ACHN (cell line): ENCODE results near the gene SLC6A13.
"Not testable (repeated sequence)": the region's sequence is repeated elsewhere in the genome, so short reads cannot be mapped to it uniquely, and the experiment has no call there.

ENCODE experiments used
- DNase-seq: peaks from one replicate; pipeline ENCODE4 v3.0.0-alpha.2; 2015
- in situ Hi-C: cut with HindIII; loops from 2 replicates; pipeline ENCODE4 v1.10.0; 2017; ENCODE audit warnings: low sequenced_read_pairs, low pct_ligation_motif_present, low pct_unique_long_range_greater_than_20kb

Gene SLC6A13

DNA sequence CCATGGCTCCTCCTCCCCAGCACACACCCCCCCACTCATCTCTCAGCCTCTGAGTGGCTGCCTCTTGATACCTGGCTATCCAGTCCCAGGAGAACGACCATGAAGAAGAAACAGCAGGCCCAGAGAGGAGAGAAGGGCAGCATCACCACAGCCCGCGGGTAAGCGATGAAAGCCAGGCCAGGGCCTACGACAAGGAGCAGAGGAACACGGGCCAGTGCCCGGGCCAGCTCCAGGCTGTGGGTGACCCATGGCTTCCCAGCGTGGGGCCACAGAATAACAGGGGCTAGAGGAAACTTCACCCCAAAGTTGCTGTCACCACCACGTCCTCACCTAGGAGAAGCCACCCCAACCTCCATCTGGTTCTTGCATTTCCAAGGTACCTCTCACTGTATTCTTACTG is 38.3 kb downstream of the SLC6A13 start:
- DNase-seq, result no peak
- in situ Hi-C loops, result no loop called here

DNA sequence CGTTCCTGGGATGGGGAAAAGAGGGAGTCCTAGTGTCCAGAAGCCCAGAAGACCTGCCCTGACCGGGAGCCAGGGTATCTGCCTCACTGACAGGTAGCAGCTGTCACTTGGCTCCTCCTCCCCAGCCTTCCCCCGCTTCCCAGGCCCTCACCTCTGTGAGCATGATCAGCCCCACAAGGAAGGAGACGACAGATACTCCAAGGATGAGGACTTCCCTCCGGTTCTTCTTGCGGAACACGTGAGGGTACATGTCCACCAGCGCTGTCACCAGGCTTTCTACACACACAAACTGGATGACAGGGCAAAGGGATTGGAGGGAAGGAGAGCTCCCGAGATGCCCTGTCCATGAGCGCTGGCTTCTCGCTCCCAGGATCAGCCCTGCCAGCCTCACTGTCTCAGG is 38.8 kb downstream of the SLC6A13 start:
- in situ Hi-C loops, result no loop called here
- DNase-seq, result no peak

DNA sequence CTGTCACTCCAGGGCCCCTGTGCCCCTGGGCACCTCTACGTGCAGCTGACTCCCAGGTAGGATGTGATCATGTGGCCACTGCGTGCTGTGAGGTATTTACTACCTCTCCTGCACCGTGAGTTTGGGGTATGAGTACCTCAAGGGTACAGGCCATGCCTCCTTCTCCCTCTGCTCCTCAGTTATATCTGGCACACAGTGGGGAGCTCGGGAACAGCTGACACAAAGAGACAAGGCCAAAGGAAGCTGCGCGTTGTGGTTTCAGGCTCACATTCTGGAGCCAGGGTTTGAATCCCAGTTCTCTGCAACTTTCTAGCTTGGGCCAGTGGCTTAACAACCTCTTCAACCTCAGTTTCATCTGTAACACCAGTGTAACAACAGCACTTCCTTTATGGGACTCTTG is 40.9 kb downstream of the SLC6A13 start:
- in situ Hi-C loops, result no loop called here
- DNase-seq, result no peak

DNA sequence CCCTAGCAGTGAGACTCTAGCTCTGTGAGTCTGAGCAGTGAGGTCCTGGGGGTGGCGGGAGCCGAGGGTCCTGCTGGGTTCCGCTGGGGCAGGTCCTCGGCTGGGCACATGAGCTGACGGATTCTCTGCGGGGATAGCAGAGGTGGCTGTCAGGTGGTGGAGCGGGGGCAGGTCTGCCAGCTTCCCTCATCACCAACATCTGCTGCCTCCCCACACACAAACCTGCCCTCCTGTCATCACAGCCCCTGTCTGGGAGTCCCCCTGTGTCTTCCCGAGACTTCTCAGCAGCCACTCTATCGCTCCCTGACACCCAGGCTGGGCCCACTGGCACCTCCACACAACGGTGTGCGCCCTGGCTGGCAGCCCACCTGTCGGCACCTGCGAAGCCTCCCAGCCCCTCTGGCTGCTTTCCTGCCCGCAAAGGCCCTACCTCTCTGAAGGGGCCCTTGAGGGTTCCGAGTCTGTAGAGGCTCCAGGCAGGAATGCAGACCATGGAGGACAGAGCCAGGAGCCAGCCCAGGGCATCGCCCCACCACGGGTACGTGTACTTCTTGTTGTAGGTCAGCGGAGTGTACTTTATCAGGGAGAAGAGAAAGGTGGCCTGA is 41.6 kb downstream of the SLC6A13 start:
- DNase-seq, result no peak
- in situ Hi-C loops, result no loop called here

DNA sequence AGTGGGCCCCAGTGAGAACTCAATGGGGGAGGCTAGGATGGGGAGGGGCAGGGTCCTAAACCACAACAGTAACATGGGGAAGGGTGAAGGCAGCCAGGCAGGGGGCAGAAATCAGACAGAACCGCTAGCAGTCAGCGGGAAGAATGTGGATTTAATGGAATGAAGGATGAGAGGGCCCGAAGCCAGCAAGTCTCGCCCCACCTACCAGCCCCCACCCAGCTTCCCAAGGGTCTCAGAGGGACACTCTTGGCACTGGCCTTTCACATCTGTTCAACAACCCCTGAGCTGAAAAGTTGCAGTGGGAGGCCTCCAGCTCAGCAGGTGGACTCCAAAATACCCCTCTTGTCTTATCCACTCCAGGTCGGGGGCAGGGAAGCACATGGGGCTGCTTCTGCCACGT is 42.1 kb downstream of the SLC6A13 start:
- in situ Hi-C loops, result no loop called here
- no peak for DNase-seq

DNA sequence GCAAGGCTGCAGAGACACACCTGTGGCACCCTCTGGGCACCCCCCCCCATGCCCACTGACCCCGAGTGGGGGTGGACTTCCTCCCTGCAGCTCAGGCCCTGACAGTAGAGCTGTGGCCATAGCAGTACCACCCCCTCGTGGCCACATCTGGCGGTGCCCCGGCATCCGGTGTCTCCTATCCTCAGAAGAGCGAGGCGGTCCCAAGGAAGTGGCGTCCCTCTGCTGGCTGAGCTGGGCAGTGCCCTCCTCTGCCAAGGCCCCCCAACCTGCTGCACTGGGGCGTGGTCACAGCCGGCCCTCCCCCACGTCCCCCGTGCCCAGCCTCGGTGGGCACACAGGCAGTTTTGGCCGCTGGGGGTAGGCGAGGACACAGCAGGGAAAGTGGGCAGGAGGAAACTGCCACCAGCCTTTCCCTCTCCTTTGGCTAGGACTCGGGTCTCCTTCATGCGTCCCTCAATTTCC is 42.7 kb downstream of the SLC6A13 start:
- in situ Hi-C loops, result no loop called here

DNA sequence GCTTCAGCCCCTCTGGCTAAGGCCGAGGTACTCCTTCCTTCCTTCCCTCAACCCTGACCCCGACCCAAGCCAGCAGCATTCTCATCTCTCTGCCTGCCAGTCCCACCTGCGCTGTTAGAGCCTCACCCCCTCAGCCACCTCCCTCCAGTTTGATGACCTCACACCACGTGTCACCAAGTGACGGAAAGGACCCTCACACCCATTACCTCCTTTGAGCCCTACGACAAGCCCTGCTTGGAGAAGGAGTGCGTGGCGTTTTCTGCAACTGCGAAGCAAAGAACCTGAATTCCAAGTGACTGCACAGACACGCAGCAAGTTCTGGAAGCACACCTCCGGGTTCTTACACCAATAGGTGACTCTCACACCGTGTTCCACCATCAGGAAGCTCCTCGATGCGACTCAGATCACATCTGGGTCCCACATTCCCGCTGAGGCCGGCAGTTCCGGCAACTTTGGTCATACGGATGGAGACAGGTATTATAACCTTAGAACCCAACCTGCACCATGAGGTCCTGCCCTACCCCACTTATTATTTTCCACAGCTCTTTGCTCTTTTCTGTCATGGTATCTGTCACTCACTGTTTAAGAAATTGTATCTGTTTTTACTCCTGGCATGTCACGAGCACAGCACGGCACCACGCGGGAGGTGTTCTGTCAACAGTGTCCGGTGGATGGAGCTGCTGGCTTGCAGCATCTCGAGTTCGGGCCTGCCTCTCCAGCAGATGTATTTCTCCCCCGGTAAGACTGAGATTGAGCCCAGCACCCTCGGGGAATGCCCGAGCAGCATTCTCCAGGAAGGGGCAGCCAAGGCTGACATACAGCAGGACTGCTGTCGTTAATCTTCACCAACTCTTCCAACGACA is 43.7 kb downstream of the SLC6A13 start:
- DNase-seq, result no peak
- in situ Hi-C loops, result no loop called here

More for the DNA sequence above, 42.7 kb downstream of the SLC6A13 start:
- DNase-seq, result peak; percentile 95

DNA sequence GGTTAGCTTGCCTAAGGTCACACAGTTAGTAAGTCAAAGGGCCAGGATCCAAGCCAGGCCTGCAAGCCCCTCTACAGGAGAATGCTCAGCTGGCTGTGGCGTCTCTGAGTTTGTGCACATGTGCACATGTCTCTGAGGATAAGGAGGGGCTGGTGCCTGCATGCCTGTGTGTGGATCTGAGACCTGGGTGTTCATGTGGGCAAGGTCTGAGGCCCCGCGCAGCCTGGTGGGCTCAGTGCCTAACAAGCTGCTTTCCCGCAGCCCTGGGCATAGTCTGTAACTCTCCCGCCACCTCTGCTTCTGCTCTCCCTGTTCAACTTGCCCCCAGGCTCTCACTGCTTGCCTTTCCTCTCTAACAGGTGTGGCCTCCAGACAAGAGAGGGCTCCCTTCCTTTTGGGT is 44.4 kb downstream of the SLC6A13 start:
- no peak for DNase-seq
- in situ Hi-C loops, result no loop called here

DNA sequence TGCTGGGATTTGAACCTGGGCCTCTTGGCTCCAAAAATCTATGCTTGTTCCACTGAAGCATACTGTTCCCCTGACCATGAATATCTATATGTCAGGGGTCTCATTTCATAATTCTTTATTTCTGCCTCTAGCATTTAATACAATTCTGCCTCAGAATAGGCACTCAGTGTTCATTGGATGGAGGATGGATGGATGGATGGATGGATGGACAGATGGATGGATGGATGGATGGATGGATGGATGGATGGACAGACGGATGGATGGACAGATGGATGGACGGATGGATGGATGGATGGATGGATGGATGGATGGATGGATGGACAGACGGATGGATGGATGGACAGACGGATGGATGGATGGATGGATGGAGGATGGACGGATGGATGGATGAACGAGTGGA is 45.6 kb downstream of the SLC6A13 start:
- DNase-seq, in situ Hi-C loops: not testable (repeated sequence)

DNA sequence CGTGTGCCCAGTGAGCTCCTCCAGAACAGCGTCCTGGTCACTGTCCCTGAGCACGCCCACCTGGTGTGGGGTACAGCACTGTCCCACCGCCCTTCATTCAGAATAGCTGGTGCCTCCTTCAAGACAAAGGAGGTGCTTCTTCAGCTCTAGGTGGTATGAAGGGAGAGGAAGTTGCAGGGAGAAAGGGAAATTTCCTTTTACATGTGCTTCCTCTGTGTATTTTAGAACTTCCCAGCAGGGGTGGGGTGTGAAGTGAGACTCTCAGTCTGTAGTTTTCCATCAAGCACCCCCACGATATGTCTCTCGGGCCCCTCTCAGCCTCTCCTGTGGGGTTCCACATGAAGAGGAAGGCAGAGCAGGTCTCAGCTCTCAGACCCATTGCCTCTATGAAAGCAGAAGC is 47.5 kb downstream of the SLC6A13 start:
- in situ Hi-C loops, result no loop called here
- DNase-seq, result no peak

DNA sequence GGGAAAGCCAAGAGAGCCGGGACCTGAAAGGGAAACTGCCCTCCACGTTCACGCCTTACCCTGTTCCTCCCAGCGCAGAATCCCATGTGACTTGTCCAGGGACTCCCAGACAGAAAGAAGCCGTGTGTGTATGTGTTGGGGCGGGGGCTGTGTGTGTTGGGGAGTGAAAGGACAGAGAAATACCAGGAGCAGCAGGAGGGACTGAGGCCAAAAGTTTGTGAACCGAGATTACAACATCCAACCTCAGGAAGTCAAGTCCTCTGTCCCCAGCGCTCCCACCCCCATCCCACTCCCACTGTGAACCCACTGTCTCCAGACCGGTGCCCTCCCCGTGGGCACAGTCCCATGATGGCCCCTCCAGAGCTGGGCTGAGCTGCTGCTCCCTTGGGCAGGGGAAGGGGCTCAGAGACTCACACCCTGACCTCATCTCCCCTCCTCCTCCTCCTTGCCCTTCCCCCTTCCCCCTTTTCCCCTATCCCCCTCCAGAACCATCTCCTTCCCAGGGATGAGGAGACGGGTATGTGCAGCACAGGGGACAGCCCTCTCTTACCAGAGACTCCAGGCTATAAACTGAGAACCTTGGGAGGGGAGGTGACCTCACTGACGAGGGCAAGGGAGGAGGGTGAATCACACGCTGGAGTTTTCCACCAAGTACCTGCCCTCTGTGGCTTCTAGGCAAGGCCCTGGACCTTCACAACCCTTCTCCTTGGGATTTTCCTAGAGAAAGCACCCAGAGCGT is 48.5 kb downstream of the SLC6A13 start, which contains the start of gene SLC6A12:
Gene SLC6A12 (minus strand): TSS at position 155 of the 739 bp plus-strand sequence. CDS start 4,171 bp downstream, outside the sequence.
- in situ Hi-C loops, result no loop called here
- peak; percentile 14 for DNase-seq

DNA sequence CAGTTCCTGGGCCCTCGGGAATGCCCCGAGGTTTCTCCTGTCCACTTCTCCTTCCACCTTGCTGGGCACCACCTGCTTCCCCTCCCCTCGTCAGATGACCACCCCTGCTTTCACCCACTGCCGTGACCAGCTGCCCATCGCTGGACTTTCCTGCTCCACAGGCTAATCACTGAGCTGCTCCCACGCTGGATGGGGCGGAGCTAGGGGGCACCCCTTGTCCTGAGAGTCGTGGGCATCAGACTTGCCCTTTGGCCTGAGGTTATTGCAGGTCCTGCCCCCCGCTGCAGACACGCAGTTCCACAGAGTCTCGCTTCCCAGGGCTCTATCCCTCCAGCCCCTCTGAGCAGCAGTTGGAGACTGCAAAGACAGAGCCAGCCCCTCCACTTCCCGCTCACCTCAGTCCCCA is 49.1 kb downstream of the SLC6A13 start:
- DNase-seq, result no peak
- in situ Hi-C loops, result no loop called here

DNA sequence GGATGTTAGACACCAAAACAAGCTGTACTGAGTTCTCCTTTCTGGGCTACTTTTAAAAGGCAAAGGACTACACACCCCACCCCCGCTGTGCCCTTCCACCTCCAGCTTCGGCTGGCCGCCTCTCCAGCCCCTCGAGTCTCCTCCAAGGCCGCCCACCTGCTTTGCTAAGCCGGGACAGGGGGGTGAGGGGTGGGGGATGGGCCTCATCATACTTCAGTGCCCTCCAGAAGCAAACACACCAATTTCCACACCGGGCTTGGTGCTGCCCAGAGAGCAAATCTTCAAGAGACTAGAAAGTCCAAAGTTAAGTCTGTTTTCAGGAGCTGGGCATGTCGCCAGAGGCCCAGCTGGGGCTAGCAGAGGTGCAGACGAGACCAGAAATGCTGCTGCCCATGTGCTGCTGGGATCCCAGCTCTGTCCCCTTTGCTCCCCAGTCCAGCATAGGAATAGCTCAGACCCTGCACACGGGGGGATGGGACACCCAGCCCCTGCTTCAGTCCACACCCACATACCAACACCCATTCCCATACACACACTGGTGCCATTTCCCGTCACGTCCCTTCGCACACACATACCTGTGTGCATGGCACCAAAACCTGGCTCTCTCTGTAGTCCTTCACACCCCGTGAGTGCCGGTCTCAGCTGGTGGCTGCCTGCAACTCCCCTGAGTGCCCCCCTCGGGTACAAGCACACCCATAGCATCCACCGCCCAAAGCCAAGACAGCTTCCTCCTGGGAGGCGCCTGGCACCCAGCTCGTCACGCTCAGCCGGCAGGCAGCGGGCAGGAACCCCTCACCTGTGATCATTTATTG is 49.7 kb downstream of the SLC6A13 start:
- in situ Hi-C loops, result no loop called here
- peak; percentile 16 for DNase-seq

DNA sequence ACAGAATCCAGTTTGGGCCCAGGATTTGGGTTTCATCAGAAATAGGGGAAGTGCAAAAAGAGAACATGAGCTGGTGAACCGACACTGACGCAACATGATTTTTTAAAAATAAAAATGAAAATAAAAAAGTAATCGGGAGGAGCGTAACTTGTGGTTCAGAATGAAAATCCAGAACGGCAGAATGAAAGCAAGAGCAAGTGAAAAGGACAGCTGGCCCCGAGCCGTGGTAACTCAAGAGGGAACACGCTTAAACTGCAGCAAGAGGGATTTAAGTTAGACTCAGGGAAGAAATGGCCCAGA is 50.3 kb downstream of the SLC6A13 start:
- DNase-seq, result no peak
- in situ Hi-C loops, result no loop called here

DNA sequence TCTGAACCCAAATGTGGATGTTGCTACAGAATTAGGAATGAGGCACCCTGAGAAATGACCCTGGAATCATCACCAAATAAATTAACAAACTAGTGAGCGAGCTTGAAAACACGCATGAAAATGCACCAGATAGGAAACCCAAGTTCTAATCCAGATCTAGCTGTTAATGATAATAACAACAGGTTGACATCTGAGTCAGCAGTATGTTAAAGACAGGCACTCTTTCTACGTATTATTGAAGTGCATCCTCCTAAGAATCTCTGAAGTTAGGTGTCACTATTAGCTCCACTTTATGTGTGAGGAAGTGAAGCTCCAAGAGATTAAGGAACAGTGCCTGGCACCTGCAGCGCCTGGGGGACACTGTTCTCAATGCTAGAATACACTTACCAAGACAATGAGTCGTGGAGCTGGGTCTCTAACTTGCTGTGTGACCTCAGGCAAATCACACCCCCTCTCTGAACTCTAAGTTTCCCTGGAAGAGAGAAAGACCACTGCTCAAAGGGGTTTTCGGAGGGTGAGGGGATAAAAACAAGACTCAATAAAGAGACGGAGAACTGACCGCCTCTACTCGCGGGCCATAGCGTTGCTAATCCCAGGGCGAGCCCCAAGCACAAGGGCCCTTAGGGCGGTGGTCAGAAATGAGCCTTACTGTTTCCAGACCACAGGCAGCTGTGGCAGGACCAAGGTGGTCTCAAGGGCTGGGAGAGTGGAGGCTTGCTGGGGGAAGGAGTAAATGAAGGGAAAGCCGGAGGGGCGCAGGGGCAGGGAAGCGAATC is 50.8 kb downstream of the SLC6A13 start:
- DNase-seq, result no peak
- in situ Hi-C loops, result no loop called here

DNA sequence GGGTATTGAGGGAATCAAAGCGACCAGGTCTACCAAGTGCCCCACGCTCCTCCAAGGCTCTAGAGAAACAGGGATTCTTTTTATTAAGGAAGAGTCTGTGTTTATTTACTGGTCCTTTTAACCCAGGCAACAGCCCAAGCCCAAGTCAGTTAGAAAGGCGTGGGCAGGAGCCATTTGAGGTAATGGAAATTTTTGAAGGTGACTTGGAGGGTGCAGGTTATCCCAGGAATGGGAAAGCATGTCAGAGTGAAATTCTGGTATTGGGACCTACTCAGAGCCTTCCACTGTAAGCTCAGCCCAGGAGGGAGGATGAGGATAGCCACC is 51.5 kb downstream of the SLC6A13 start:
- DNase-seq, result no peak
- in situ Hi-C loops, result no loop called here

DNA sequence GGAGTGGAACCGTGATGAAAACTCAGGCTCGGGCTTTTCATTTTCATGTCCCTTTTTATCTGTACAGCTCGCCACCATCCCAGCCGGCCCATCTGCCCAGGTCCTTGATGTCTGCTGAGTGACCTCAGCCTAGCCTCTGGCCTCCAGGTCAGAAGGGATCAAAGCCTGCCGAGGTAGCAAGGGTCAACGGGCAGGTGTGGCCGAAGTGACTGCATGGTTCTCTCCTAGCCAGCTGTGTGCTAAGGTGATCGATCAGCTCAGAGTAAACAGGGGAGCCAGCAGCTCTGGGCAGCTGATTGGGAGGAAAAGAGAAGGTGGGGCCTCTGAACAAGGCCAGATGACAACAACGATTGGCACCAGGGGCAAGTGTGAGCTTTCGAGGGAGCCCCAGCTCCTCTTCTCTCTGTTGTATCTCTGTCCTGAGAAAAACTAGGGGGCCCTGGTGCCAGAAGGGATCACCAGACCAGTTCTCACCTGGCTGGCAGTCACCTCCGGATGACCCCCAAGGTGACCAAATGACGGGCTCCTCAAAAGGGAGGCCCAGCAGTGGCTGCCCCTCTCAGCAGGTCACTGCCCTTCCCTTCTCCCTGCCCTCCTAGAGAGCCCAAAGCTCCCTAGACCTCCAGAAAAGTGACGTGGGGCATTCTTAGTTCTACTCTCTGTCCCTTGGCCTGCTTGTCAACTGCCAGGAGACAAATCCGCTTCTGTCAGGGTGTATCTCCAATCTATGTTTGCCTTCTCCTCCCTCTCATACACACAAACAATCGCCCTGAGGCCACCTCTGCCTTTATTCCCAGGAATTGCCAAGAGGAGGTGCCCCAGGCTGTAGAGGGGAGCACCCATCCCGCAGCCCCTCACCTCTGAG is 52.1 kb downstream of the SLC6A13 start:
- in situ Hi-C loops, result no loop called here
- DNase-seq, result no peak
